Body of pancreas (tissue), 4 donors: Measurements from ENCODE around the gene ADCK2. TPM values are rescaled to one million over a fixed set of nuclear protein-coding genes. Genes with fewer than 3 reads are reported as not detected.

Experiments used
- ATAC-seq: fragments of 150-250 bp; one replicate; pipeline ENCODE4 v1.9.1; 2016
- DNase-seq, 4 donors: peaks; one replicate each; pipeline ENCODE4 v3.0.0-alpha.2; 2019
- H3K27ac ChIP-seq, 4 donors: fragments of 200-600 bp; sonication (generic); 1 replicate in 3 of 4; 2 replicates in 1 of 4; pipeline versions ENCODE4 v1.5.1 to v1.6.1; 2016 to 2019; ENCODE audit warnings: mild to moderate bottlenecking in 1 of 4, mixed read lengths in 1 of 4, moderate library complexity in 1 of 4
- H3K27me3 ChIP-seq, 2 donors: fragments of 200-600 bp; sonication (generic); one replicate each; pipeline ENCODE4 v1.6.0; 2016; ENCODE audit warnings: mild to moderate bottlenecking in 1 of 2
- H3K36me3 ChIP-seq, 2 donors: fragments of 200-600 bp; sonication (generic); replicated peaks in 1 of 2; 2 replicates each; pipeline ENCODE4 v1.5.1; 2016; ENCODE audit warnings: low read depth in 2 of 2; ENCODE audit not compliant: insufficient read depth in 1 of 2
- H3K4me1 ChIP-seq: fragments of 200-600 bp; sonication (generic); one replicate; pipeline ENCODE4 v1.6.0; 2016
- H3K4me3 ChIP-seq, 2 donors: fragments of 200-600 bp; sonication (generic); 1 replicate in 1 of 2; 2 replicates in 1 of 2; pipeline ENCODE4 v1.5.1; 2016 to 2019
- H3K9me3 ChIP-seq, 3 donors: fragments of 200-600 bp; sonication (generic); 1 replicate in 2 of 3; 2 replicates in 1 of 3; pipeline ENCODE4 v1.5.1; 2016
- CTCF ChIP-seq, 7 experiments: fragments of 450-650 bp in 4 of 7; fragments of 200-600 bp in 3 of 7; sonication (generic) in 3 of 7; IDR thresholded peaks; one replicate each; pipeline ENCODE4 v1.5.1; 2016 to 2019; ENCODE audit warnings: antibody characterized with exemption in 7 of 7
- POLR2A ChIP-seq, 3 donors: fragments of 450-650 bp; IDR thresholded peaks; one replicate each; pipeline ENCODE4 v1.6.1; 2016; ENCODE audit warnings: antibody characterized with exemption in 3 of 3, mild to moderate bottlenecking in 2 of 3
- WGBS, 2 donors: methylation state at CpG; one replicate each; pipeline ENCODE4 v1.1.5; 2017; 5-methylcytosine and 5-hydroxymethylcytosine counted together
- intact Hi-C: fragments of 100-400 bp; cut with DNase I; formaldehyde crosslinking; loops from one replicate; pipeline ENCODE4 v1.15.1; 2023
- total RNA-seq, 2 donors: library from RNA; depleted of rRNA; stranded (reverse); fragments of >200 nt; gene quantifications; one replicate each; pipeline ENCODE4 v1.1.0, GENCODE V29; 2016

Gene ADCK2
- total RNA-seq, 2 donors from 2014 or later = 16.1 to 21.1 TPM

GRCh38 chr7:140683657-140684056 is 10.9 kb downstream of the ADCK2 start:
- intact Hi-C loops = no loop called here
- DNase-seq = no peak
- no peaks in the 10 kb centered on the region for H3K9me3 ChIP-seq
- no peak overlapping the region for H3K27ac ChIP-seq
- H3K36me3 ChIP-seq = peaks cover 0 to 6% of the 10 kb centered on the region in 2 donors
- H3K4me1 ChIP-seq = no peaks in the 10 kb centered on the region
- ATAC-seq = no peak
- 85 to 90% methylated on average over 2 to 3 of the region's 3 CpGs for WGBS, 2 donors
- TF ChIP-seq POLR2A (IDR thresholded peaks at IDR 0.05) (no peak), CTCF (IDR thresholded peaks at IDR 0.05) (no peak)
- H3K4me3 ChIP-seq = no peak overlapping the region
- H3K27me3 ChIP-seq = no peaks in the 10 kb centered on the region

- no peak for TF ChIP-seq CTCF (IDR thresholded peaks at IDR 0.05)
- no peak for TF ChIP-seq POLR2A (IDR thresholded peaks at IDR 0.05)
- WGBS, 2 donors = 89 to 94% methylated on average over 20 of the region's 20 CpGs
- Histone ChIP-seq H3K27ac (no peak overlapping the region), H3K36me3 (peaks cover 0 to 6% of the 10 kb centered on the region in 2 donors), H3K9me3 (no peaks in the 10 kb centered on the region), H3K4me3 (no peak overlapping the region), H3K27me3 (no peaks in the 10 kb centered on the region), H3K4me1 (no peaks in the 10 kb centered on the region)
- ATAC-seq (no peak), DNase-seq (no peak)
- intact Hi-C loops = no loop called here
Observed at GRCh38 chr7:140684066-140684950, 11.6 kb downstream of the ADCK2 start.

- no peak for TF ChIP-seq CTCF (IDR thresholded peaks at IDR 0.05)
- no peak for TF ChIP-seq POLR2A (IDR thresholded peaks at IDR 0.05)
- H3K9me3 ChIP-seq = no peaks in the 10 kb centered on the region
- no peaks in the 10 kb centered on the region for H3K4me1 ChIP-seq
- no peak overlapping the region for H3K4me3 ChIP-seq
- H3K36me3 ChIP-seq = peaks cover 0 to 6% of the 10 kb centered on the region in 2 donors
- intact Hi-C loops = no loop called here
- H3K27ac ChIP-seq = no peak overlapping the region
- H3K27me3 ChIP-seq = no peaks in the 10 kb centered on the region
- ATAC-seq = no peak
- DNase-seq = no peak
- WGBS, 2 donors = 68 to 80% methylated on average over 5 to 10 of the region's 10 CpGs
Observed at GRCh38 chr7:140685407-140686087, 12.8 kb downstream of the ADCK2 start.

GRCh38 chr7:140686921-140687320 is 14.2 kb downstream of the ADCK2 start:
- intact Hi-C loops = no loop called here
- no peaks in the 10 kb centered on the region for H3K27me3 ChIP-seq
- ATAC-seq = no peak
- H3K9me3 ChIP-seq = no peaks in the 10 kb centered on the region
- H3K4me1 ChIP-seq = no peaks in the 10 kb centered on the region
- no peak overlapping the region for H3K27ac ChIP-seq
- peaks cover 0 to 3% of the 10 kb centered on the region in 2 donors for H3K36me3 ChIP-seq
- TF ChIP-seq POLR2A (IDR thresholded peaks at IDR 0.05) (no peak), CTCF (IDR thresholded peaks at IDR 0.05) (no peak)
- DNase-seq = no peak
- WGBS, 2 donors = 79 to 90% methylated on average over 4 to 11 of the region's 11 CpGs
- H3K4me3 ChIP-seq = no peak overlapping the region
